Hepatic stellate cell (primary cell): ENCODE results near the gene OS9.

ENCODE experiments used
- DNase-seq: peaks from one replicate; pipeline ENCODE4 v3.0.0; 2011; ENCODE audit warnings: low spot score

The OS9 gene

DNA sequence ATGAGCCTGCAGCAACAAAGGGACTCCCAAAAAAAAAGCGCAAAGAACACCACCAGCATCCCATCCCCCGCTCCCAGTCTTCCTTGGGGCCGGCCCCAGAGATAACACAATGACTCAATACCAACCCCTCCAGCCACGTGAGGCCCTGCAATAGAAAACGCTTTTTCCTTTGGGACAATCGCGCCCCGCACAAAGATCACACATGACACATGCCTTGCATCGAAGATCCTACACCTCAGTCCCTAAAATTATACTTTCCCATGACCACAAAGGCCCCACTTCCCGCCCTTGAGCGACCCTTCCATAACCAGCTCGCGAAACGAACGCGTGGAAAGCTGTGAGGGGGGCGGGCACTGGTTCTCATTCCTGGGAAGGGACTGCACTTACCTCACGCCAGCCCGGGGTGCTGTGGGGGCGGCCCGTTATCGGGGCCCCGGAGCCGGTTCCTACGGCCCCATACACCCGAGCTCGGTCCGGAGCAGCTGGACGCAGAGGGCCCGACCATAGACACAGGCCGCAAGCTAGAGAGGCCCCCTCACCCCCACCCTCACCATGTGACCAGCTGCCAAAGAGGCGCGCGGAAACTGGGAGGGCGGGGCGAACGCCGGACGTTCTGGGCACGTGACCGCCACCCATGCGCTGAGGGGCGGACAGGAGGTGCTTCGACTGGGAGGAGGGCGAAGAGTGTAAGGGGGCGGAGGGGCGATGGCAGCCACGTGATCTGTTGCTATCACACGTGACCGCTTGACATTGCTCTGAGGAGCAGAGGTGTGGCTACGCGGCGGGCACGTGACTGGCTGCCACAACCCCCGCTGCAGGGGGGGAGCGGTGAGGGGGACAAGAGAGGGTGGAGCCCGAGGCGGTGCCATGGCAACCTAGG is 58.1 kb downstream of the OS9 start, which contains the start of gene CDK4:
Gene CDK4, minus strand, starts transcription at position 523 of the 880 bp plus-strand sequence. CDS start 593 bp downstream, outside the sequence.
- DNase-seq = peak; percentile 99

DNA sequence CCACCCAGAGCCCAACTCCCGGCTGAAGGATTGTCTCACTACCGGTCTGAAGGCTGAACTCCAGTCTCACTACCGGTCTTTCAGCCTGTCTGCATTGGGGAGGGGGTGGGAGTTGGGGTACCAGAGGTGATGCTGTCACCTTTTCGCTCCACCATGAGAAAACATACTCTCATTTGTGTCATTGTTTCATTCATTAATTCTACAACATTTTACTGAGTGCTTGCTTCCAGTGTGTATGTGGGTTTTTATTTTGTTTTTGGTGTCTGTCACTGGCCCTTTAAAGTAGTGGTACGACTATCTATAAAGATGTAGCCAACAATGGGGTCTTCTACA is 58.7 kb downstream of the OS9 start:
- DNase-seq = no peak

DNA sequence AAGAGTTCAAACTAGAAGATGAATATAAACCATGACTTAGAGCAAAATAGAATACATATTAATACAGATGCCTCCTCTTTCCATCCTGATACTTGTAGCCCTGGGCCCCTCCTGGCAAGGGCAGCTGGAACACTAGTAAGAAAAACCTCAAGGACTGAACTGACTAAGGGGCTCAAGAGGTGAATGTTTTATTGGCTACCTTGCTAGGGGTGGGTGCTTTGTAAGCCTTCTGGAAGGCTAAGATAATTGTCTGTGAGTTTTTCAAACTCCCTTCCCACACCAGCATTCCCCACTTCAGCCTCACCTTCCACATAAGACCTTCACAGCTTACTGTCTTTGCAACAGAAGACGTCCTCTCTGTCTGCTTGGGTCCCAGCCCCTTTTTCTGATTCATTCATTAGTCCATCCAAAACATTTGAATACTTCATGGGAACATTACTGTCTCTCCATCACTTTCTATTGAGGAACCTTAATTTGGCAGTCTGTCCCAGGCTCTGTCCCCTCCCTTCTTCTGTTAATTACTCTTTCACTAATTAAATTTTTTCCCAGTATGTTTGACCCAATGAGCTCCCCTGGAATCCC is 59.9 kb downstream of the OS9 start:
- no peak for DNase-seq

DNA sequence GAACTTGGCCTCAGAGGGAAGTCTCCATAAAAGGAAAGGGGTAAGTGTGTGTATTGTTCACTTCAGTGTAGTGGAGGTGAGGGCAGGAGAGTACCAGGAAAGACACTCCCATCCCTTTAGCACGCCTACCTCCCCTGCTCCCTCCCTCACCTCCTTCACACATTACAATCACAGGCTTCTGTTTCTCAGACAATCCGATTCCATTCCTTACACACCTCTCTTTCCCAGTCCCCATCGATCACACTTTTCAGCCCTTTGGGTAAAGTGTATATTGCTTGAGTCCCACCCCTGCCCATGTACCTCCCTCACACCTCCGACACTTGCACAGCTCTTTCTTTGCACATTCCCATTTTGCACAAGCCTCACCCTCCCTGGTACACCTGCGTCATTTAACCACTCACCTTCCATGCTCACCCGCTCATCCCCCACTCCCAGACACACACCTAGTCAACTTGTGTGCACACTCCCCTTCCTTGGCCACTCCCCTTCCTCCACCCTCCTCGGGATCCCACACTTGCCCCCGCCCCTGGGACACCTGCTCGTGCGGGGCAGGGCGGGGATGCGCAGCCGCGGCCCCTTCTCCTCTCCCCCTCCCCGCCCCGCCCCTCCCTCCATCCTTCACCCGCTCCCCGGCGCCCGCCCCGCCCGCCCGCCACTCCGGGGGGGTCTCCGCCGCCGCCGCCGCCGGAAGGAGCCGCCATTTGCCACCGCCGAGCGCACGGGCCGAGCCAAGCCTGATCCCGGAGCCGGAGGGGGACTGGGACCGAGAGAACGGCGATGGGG is 60.7 kb downstream of the OS9 start, which contains the start of gene MARCHF9:
Gene MARCHF9, plus strand, starts transcription at position 693 of the 783 bp plus-strand sequence. CDS start 426 bp downstream, outside the sequence.
- no peak for DNase-seq

DNA sequence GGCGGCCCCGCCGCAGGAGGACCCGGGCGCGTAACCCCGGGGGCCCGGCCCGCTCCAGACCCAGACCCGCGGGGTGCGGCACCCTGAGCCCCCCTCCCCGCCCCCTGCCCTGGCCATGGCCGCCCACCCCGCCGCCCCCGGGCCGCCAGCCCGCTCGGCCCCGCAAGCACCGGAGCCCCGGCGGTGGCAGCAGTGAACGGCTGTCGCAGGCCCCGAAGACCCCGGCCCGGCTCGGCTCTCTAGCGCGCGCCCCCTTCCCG is 61.2 kb downstream of the OS9 start:
- no peak for DNase-seq

DNA sequence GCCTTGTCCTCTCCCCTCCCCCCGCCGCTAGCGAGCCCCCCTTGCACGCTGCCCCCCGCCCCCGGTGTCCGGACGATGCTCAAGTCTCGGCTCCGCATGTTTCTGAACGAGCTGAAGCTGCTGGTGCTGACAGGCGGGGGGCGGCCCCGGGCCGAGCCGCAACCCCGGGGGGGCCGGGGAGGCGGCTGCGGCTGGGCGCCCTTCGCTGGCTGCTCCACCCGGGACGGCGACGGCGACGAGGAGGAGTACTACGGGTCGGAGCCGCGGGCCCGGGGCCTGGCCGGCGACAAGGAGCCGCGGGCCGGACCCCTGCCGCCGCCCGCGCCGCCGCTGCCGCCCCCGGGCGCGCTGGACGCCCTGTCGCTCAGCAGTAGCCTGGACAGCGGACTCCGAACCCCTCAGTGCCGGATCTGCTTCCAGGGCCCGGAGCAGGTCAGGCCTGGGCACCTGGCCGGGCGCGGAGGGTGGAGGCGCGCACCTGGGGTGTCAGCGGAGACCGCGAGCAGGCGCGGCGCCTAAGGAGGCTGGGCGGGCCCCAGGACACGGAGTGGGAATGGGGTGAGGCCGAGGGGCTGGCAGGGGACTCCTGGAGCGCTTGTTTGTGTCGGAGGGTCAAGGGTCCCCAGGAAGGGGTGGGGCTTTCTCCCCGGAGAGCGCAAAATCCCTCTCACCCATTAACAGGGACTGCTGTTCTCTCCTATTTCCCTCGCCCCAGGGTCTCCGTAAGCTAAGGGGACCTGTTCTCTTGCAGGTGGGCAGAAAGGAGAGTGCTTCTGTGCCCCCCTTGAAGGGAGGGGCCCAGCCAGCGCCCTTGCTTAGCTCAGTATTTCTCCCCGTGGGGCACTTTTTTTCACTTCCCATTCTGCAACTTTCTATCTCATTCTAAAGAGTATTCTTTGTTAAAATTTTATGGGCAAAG is 61.8 kb downstream of the OS9 start:
- DNase-seq = peak; percentile 61

DNA sequence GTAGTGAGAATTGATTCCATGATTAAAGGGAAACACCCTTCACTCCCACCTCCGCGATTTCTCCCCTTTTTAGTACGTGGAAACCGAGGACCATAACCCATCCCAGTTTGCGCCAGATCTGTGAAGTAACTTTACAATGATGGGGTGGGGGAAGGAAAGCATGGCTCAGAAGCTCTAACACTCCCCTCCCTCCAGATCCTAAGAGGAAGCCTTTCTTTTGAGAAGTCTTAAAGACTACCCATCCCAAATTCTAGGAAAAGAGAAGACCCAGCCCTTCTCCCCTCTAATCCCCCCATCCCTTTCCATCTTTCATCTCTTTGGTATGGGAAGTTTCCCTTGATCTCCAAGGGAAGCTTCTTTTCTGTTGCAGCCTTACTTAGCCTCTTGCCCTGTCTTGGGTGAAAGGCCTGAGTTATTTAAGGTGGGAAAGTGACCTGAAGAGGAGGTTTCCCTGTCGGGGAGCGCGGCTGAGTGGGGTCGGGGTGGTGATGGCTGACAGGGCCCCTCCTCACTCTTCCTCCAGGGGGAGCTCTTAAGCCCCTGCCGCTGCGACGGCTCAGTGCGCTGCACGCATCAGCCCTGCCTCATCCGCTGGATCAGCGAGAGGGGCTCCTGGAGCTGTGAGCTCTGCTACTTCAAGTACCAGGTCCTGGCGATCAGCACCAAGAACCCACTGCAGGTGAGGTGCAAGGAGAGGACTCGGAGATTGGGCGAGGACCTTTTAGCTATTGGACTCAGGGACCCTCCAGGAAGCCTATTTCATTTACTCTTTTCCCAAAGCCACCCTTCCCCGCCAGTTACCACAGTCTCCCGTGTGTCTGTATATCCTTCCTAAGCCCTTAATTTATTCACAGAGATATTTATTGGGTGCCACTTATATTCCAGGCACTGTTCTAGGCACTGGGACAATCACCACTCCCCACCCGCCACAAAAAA is 62.7 kb downstream of the OS9 start:
- DNase-seq = no peak

DNA sequence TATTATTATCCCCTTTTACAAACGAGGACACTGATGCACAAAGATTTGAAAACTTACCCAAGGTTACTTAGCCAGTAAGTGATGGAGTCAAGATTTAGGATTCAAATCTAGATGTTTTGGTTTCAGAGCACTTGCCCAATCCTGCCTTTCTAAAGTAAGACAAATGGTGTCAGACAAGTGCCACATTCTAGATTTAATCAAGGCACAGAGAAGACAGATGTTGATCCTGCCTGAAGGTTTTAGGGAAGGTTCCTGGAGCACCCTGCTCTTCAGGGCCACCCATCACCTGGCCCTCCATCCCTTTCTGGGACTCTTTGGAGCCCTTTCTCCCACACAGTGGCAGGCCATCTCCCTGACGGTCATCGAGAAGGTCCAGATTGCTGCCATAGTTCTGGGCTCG is 63.8 kb downstream of the OS9 start:
- no peak for DNase-seq

DNA sequence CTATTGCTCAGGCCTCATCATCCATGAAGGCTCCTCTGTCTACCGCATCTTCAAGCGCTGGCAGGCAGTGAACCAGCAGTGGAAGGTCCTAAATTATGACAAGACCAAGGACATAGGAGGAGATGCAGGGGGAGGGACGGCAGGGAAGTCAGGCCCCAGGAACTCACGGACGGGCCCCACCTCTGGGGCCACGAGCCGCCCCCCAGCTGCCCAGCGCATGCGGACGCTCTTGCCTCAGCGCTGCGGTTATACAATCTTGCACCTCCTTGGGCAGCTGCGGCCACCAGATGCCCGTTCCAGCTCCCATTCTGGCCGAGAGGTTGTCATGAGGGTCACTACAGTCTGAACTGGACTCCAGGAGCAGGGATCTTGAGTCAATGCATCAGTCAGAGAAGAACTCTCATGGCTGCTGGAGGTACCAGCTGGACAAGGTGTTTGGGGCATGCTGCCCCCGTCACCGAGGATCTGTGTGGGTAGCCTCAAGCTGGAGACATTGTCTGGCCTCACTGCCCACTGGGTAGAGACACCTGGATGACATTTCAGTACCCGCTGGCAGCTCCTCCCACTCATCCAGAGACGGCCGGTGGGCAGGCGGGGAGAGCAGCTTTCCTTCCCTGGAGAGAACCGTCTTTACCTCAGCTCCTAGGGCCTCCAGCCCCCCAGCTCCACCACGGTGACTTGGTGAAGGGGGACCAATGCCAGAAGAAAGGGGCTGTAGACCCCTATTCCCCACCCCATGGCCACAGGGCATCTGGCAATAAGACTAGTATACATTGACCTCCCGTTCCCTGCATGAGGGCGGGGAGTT is 64.8 kb downstream of the OS9 start:
- no peak for DNase-seq

DNA sequence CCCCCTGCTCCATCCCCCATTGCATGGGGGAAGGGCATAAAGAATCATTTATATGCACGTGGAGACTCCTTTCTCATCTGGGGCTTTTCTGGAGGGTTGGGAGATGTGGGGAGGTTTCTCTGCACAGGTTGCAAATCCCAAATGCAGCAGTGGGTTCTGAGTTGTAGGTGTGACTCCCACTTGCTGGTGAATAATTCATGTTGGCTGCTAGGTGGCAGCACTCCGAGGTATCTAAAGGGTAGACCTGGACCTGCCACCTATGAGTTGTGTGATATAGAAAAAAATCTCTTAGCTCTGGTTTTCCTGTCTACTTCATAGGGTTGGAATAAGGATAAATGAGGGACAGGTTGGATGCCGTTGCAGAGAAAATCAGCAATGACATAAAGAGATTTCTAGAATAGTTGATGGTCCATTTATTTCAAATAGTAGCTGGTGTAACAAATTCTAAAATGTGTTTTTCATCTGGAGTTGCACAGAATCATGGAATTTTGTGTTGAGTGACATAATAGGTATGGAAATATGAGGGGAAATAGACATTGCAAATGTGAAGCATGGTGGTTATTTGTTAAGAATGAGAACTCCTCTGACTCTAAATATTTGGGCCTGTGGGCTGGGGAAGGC is 65.5 kb downstream of the OS9 start:
- DNase-seq = no peak

DNA sequence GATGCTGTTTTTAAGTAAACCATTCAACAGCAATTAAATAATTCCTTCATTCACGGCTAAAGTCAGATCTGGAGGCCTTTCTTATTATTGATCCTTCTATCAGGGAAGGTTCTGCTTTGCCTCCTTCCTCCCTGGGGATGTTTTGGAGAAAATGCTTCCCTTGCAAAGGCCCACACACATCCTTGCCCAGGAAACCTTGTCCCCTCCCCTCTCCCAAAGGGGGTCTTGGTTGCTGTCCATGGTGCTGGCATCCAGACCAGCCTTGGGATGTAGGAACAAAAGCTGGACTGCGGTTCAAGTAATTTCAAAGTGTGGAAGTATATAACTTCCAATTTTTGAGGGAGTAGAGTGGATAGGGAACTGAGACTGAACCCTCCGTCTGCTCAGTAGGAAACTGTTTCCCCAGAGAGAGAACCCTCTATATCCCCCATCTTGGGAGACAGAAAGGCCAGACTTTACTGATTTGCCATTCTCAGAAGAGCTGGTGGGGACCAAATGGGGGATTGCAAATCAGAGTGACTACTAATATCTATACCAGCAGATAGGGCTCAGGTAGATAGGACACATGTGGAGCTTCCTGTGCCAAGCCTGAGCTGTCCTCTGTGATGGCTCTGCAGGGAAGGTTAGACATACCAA is 66.5 kb downstream of the OS9 start:
- no peak for DNase-seq

DNA sequence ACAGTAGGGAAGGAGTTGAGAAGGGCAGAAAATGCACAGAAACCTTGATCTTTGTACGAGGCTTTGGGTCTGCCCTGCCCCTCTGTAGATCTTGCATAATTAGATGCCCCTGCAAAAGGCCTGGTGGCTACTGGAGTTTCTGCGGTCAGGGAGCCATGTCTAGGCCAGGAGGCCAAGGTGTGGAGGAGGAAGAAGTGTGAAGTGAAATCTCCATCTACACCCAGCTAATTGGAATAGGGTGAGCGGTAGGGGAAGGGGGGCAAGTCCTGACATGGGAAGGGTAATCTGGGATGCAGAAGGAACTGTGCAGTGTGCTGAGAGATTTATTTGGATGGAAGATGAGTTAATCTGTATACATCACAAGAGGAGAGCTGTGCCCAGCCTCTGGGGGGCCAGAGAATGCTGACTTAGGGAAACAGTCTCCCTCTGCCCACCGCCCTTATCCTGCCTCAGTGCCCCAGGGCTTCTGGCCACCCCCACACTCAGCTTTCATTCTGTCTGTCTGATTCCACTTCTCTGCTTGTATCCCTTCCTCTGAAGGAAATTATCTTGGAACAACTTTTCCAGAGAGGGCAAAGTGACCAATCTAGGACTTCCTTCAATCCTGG is 67.6 kb downstream of the OS9 start:
- no peak for DNase-seq

DNA sequence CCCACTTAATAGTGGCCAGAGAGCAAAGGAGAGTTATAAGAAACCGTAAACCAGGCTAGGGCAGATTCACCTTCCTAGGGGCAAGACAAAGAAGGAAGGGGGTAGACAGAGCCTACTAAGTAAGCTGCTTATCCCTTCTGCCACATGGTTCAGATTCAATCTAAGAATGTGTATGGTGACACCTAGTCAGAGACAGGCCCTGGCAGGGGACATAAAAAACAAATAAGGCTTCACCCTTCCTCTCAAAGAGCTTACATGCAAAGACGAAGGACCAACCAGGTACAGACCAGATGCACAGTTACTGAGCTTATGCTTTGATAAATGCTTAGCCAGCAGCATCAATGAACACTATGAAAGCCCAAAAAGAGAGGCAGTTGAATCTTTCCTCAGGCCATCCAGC is 68.5 kb downstream of the OS9 start:
- no peak for DNase-seq

DNA sequence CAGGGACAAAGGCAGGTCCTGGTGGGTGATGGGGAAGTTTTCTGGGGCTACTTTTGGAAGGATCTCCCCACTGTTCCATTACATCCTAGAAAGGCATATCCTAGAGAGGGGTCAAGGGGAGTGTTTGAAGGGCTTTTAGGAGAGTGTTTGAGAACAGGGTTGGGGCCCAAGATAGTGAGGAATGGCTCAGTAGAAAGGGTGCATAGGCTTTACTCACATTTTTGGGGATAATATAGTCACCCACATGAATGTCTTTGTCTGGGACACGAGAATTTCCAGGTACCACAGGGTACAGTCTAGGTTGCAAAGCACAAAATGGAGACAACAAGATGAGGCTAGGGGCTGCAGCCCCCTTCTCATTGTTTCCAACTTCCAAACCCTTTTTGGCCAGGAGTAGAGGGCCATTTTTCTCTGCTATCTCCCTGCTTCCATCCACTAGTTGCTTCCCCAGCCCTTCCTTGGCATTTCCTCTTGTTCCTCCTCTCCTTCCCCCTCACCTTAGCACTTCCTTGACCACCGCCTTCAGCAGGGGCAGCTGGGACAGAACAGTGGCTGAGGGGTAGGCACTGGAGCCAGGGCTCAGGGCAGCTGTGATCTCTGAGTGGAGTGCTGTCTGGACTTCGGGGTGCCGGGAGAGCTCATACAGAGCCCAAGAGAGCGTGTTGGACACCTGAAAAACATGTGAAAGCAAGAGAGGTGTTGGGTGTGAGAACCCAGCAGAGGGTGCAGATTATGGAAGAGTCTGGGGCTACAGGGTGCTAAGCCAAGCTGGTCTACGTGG is 70.1 kb downstream of the OS9 start:
- no peak for DNase-seq

DNA sequence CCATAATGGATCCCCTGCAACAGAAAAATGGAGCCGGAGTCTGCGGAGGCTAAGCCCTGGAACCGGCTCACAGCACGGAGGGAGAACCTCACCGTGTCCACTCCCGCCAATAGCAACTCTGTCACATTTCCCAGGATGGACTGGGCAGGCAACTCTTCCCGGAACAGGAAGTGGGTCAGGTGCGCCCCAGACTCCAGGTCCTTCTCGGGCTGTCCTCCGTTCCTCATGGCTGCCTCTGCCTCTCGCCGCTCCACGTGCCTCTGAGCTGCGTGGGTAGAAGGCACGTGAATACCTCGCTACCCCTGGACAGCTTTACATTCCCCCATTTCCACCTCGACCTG is 70.7 kb downstream of the OS9 start:
- no peak for DNase-seq

DNA sequence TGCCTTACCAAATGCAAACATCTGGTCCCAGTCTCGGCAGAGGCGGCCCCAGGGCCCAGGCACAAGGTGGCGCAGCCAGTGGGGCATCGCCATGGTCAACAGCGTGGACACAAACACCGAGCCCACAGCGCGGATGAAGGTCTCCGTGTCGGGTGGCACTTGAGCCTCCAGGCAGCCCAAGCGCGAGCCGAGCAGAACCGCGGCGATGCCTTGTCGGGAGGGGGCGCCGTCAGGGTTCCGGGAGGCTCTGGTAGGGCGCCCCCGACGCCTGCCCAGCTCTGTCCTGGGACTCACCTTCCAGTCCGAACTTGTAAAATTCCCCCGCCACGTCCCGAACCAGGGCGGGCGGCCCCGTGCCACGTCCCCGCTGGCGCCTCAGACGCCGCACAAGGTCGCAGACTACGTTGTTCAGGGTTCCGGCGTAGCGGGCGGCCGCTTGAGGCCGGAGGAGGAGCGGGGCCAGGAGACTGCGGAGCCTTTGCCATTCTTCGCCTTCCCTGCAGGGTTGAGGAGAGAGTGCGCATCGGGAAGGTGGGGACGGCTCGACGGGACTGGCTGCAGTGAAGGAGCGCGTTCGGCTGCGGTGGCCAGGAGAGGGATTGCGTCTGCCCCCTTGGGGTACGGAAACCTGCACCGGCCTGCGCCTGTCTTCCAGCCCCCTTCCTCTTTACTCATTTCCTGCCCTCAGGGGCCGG is 71.2 kb downstream of the OS9 start:
- peak; percentile 53 for DNase-seq

DNA sequence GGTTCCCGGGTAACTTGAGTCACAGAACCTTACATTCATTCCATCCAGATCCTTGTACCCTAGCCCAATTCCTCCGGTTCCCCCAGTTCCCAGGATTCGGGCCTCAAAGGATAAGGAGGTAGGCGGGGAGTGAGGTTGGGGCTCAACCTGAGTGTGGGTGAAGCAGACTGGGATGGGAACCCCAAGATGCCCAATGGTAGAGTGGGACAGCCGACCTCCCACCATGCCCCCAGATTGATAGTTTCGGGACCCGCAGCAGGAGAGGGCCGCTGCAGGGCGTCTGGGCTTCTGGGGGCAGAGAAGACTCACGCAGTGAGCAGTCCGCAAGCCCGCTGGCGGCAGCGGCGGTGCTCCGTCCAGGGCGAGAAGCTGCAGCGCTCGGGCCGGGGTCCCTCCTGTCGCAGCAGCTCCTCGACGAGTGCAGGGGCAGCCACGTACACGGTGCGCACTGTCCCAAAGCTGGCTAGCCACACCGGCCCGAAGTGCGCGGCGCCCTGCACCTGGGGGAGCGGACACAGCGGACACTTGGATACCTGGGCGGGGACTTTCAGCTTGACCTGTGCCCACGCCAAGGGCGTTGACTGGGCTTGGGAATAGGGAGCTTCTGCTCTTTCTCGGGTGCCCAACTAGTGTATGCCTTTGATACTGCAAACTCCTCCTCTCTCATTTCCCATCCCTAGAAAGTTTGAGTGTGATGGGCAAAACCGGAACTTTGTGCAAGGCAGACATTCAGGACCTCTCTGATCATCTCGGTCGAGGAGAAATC is 71.9 kb downstream of the OS9 start:
- DNase-seq = no peak
